ENCODE data around the gene TMEM222. TPM values are rescaled to one million over a fixed set of nuclear protein-coding genes. Genes with fewer than 3 reads are reported as not detected.

Gene TMEM222
- total RNA-seq, 1 donor from 2014 or later, result 37.8 TPM

Other genes starting within 250 kb of the TMEM222 start
- 17.3 TPM for gene SLC9A1, start 167.0 kb upstream of the TMEM222 start, total RNA-seq
- gene WDTC1, start 87.5 kb upstream of the TMEM222 start, total RNA-seq, result 39.6 TPM
- gene SYTL1, start 19.9 kb downstream of the TMEM222 start, total RNA-seq, result 3.5 TPM
- 88.4 TPM for gene MAP3K6, start 44.8 kb downstream of the TMEM222 start, total RNA-seq
- 1.2 TPM for gene FCN3, start 52.7 kb downstream of the TMEM222 start, total RNA-seq
- not detected for gene CD164L2, start 61.2 kb downstream of the TMEM222 start, total RNA-seq
- gene GPR3, start 70.5 kb downstream of the TMEM222 start, total RNA-seq, result 0.71 TPM
- 183 TPM for gene WASF2, start 168.0 kb downstream of the TMEM222 start, total RNA-seq